CD4-positive, alpha-beta T cell (primary cell): Measurements from ENCODE around the gene KCNMB2. TPM values are rescaled to one million over a fixed set of nuclear protein-coding genes. Genes with fewer than 3 reads are reported as not detected.

ENCODE experiments used
- ATAC-seq: fragments of 200-7000 bp; cut with Tn5 transposase; one replicate; pipeline ENCODE4 v1.10.0; 2022; ENCODE audit warnings: mild to moderate bottlenecking; ENCODE audit not compliant: poor library complexity
- CTCF ChIA-PET: fragments of 350-600 bp; sonication (Branson Sonifier 250); formaldehyde crosslinking; loops from one replicate; lab custom pipeline; 2021; ENCODE audit warnings: antibody characterized with exemption, inconsistent platforms; lab: Charles Lee
- POLR2A ChIA-PET: fragments of 350-600 bp; sonication (Branson Sonifier 250); formaldehyde crosslinking; loops from one replicate; lab custom pipeline; 2021; ENCODE audit warnings: antibody characterized with exemption, inconsistent platforms; lab: Charles Lee
- DNase-seq, 14 experiments: peaks; one replicate each; pipeline ENCODE4 v3.0.0-alpha.2; 2013 to 2020; ENCODE audit warnings: mixed read lengths in 2 of 14
- H3K27ac ChIP-seq, 2 donors: one replicate each; pipeline versions ENCODE4 v1.5.1 to v1.7.0; 2013; ENCODE audit warnings: low read length in 2 of 2, low read depth in 1 of 2, mild to moderate bottlenecking in 1 of 2
- H3K27me3 ChIP-seq, 2 experiments: 1 replicate in 1 of 2; 2 replicates in 1 of 2; pipeline versions ENCODE4 v1.6.1 to v1.7.0; 2013; ENCODE audit warnings: low read length in 2 of 2, control low read depth in 1 of 2, mild to moderate bottlenecking in 1 of 2, moderate library complexity in 1 of 2; ENCODE audit not compliant: insufficient read depth in 2 of 2, control insufficient read depth in 1 of 2
- H3K36me3 ChIP-seq: one replicate; pipeline ENCODE4 v1.6.1; 2013; ENCODE audit warnings: low read length, control low read depth; ENCODE audit not compliant: insufficient read depth
- H3K4me1 ChIP-seq: one replicate; pipeline ENCODE4 v1.6.1; 2013; ENCODE audit warnings: low read length, control low read depth; ENCODE audit not compliant: insufficient read depth
- H3K4me3 ChIP-seq: one replicate; pipeline ENCODE4 v1.5.1; 2013; ENCODE audit warnings: mild to moderate bottlenecking, low read length, moderate library complexity
- H3K9me3 ChIP-seq, 2 experiments: 1 replicate in 1 of 2; 2 replicates in 1 of 2; pipeline versions ENCODE4 v1.6.1 to v1.7.0; 2013; ENCODE audit warnings: low read length in 2 of 2, mild to moderate bottlenecking in 2 of 2, control low read depth in 1 of 2, moderate library complexity in 1 of 2; ENCODE audit not compliant: control insufficient read depth in 1 of 2, insufficient read depth in 1 of 2
- H3K27ac Mint-ChIP-seq: one replicate; pipeline ENCODE4 v1.8.0; 2020; ENCODE audit warnings: mixed read lengths
- H3K27me3 Mint-ChIP-seq: one replicate; pipeline ENCODE4 v1.8.0; 2021; ENCODE audit warnings: mixed read lengths
- H3K36me3 Mint-ChIP-seq: one replicate; pipeline ENCODE4 v1.8.0; 2021; ENCODE audit warnings: low read depth, mixed read lengths
- H3K4me1 Mint-ChIP-seq: one replicate; pipeline ENCODE4 v1.8.0; 2021; ENCODE audit warnings: low read depth, mixed read lengths
- H3K4me3 Mint-ChIP-seq: one replicate; pipeline ENCODE4 v1.8.0; 2020; ENCODE audit warnings: mild to moderate bottlenecking, mixed read lengths
- H3K9me3 Mint-ChIP-seq: one replicate; pipeline ENCODE4 v1.8.0; 2020; ENCODE audit warnings: mixed read lengths
- CTCF ChIP-seq: fragments of 200-600 bp; IDR thresholded peaks from one replicate; pipeline ENCODE4 v1.8.0; 2022; ENCODE audit warnings: antibody characterized with exemption, mild to moderate bottlenecking
- intact Hi-C, 2 experiments: fragments of 100-400 bp; cut with DNase I in 1 of 2; cut with micrococcal nuclease in 1 of 2; formaldehyde crosslinking; loops; one replicate each; pipeline versions ENCODE4 v1.15.1 to v1.9.0; 2023 to 2025; cut with DNase I, micrococcal nuclease
- total RNA-seq, 174 experiments: library from RNA in 2 of 174; stranded (reverse) in 2 of 174; gene quantifications; one replicate each; pipeline ENCODE4 v1.2.3 and lab custom pipeline; 2021 to 2026

KCNMB2 gene
- total RNA-seq, 2 experiments from 2014 or later = not detected

GRCh38 chr3:178805741-178806140 lies 269.5 kb downstream of the KCNMB2 start:
- ATAC-seq = no peak
- no peaks in the 10 kb centered on the region for H3K36me3 Mint-ChIP-seq
- CTCF ChIA-PET = no interaction called here
- H3K4me3 Mint-ChIP-seq = no peak overlapping the region
- no peaks in the 10 kb centered on the region for H3K4me1 Mint-ChIP-seq
- H3K27me3 Mint-ChIP-seq = no peaks in the 10 kb centered on the region
- H3K27me3 ChIP-seq = no peaks in the 10 kb centered on the region
- DNase-seq = no peak
- no peak overlapping the region for H3K27ac ChIP-seq
- no peaks in the 10 kb centered on the region for H3K9me3 ChIP-seq
- H3K36me3 ChIP-seq = no peaks in the 10 kb centered on the region
- H3K27ac Mint-ChIP-seq = no peak overlapping the region
- no peaks in the 10 kb centered on the region for H3K4me1 ChIP-seq
- no peak for TF ChIP-seq CTCF
- POLR2A ChIA-PET = no interaction called here
- H3K4me3 ChIP-seq = no peak overlapping the region
- H3K9me3 Mint-ChIP-seq = no peaks in the 10 kb centered on the region
- intact Hi-C loops = no loop called here

- Histone ChIP-seq H3K27ac (no peak overlapping the region), H3K9me3 (no peaks in the 10 kb centered on the region), H3K27me3 (no peaks in the 10 kb centered on the region), H3K36me3 (no peaks in the 10 kb centered on the region), H3K4me3 (no peak overlapping the region), H3K4me1 (no peaks in the 10 kb centered on the region)
- Mint-ChIP-seq H3K4me1 (no peaks in the 10 kb centered on the region), H3K9me3 (no peaks in the 10 kb centered on the region), H3K4me3 (no peak overlapping the region), H3K27ac (no peak overlapping the region), H3K36me3 (no peaks in the 10 kb centered on the region), H3K27me3 (no peaks in the 10 kb centered on the region)
- ATAC-seq = no peak
- TF ChIP-seq CTCF = no peak
- no peak for DNase-seq
- POLR2A ChIA-PET = no interaction called here
- CTCF ChIA-PET = no interaction called here
- intact Hi-C loops = no loop called here
Observed at GRCh38 chr3:178806651-178807050, 270.4 kb downstream of the KCNMB2 start.

- H3K4me1 Mint-ChIP-seq = no peaks in the 10 kb centered on the region
- ChIA-PET CTCF (no interaction called here), POLR2A (no interaction called here)
- no peak for TF ChIP-seq CTCF
- ATAC-seq (no peak), DNase-seq (no peak)
- Histone ChIP-seq H3K27ac (no peak overlapping the region), H3K27me3 (no peaks in the 10 kb centered on the region), H3K9me3 (no peaks in the 10 kb centered on the region), H3K4me3 (no peak overlapping the region), H3K4me1 (no peaks in the 10 kb centered on the region), H3K36me3 (no peaks in the 10 kb centered on the region)
- intact Hi-C loops = no loop called here
- H3K27ac Mint-ChIP-seq = no peak overlapping the region
- no peak overlapping the region for H3K4me3 Mint-ChIP-seq
- no peaks in the 10 kb centered on the region for H3K36me3 Mint-ChIP-seq
- H3K27me3 Mint-ChIP-seq = no peaks in the 10 kb centered on the region
- H3K9me3 Mint-ChIP-seq = no peaks in the 10 kb centered on the region
Observed at GRCh38 chr3:178807694-178808093, 271.5 kb downstream of the KCNMB2 start.
